Central memory CD8-positive, alpha-beta T cell (primary cell): ENCODE results near the gene PCBP3.
"Not testable (repeated sequence)": the region's sequence is repeated elsewhere in the genome, so short reads cannot be mapped to it uniquely, and the experiment has no call there.

Experiments
- ATAC-seq: fragments of 150-1000 bp; cut with Tn5 transposase; replicated peaks from 2 replicates; pipeline ENCODE4 v1.10.0; 2022; ENCODE audit warnings: mild to moderate bottlenecking, moderate FRiP score, moderate number of reproducible peaks; ENCODE audit not compliant: poor library complexity, severe bottlenecking; ENCODE audit errors: extremely low read depth
- DNase-seq, 2 donors: peaks; one replicate each; pipeline ENCODE4 v3.0.0; 2021; ENCODE audit warnings: low spot score in 2 of 2
- H3K27ac Mint-ChIP-seq: one replicate; pipeline ENCODE4 v1.8.0; 2022; ENCODE audit warnings: low read depth, mild to moderate bottlenecking, moderate library complexity, mixed read lengths
- H3K27me3 Mint-ChIP-seq: one replicate; pipeline ENCODE4 v1.8.0; 2022; ENCODE audit warnings: mixed read lengths
- H3K36me3 Mint-ChIP-seq: one replicate; pipeline ENCODE4 v1.8.0; 2022; ENCODE audit warnings: mild to moderate bottlenecking, moderate library complexity, mixed read lengths; ENCODE audit not compliant: insufficient read depth
- H3K4me1 Mint-ChIP-seq: one replicate; pipeline ENCODE4 v1.8.0; 2022; ENCODE audit warnings: mixed read lengths
- H3K4me3 Mint-ChIP-seq: one replicate; pipeline ENCODE4 v1.8.0; 2022; ENCODE audit warnings: mild to moderate bottlenecking, moderate library complexity, mixed read lengths
- H3K9me3 Mint-ChIP-seq: one replicate; pipeline ENCODE4 v1.8.0; 2022; ENCODE audit warnings: mixed read lengths

Gene PCBP3

DNA sequence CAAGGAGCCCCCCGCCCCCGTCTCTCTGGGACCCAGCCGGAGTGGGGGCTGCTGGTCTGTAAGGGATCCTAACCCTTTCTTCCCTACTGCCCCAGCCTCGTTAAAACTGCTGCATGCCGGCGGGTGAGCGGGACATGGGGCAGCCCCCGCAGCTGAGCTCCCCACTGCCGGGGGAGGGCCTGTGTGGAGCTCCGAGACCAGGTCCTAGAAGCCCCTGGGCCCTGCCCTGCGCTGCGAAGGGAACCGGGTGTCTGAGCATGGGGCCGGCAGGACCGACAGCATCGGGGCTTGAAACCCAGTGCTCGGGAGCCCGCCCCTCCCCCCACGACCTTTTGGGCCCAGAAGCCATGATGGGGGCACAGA lies 328.8 kb downstream of the PCBP3 start:
- DNase-seq (no peak), ATAC-seq (no peak)
- H3K9me3 Mint-ChIP-seq: no peaks in the 10 kb centered on the region
- H3K36me3 Mint-ChIP-seq: peaks cover 8% of the 10 kb centered on the region
- H3K4me1 Mint-ChIP-seq: peaks cover 16% of the 10 kb centered on the region
- peaks cover 22% of the 10 kb centered on the region for H3K27me3 Mint-ChIP-seq
- H3K4me3 Mint-ChIP-seq: no peak overlapping the region
- H3K27ac Mint-ChIP-seq: no peak overlapping the region

GRCh38 chr21:45972716-45973474 lies 329.4 kb downstream of the PCBP3 start:
- no peak for DNase-seq
- peak overlapping the region; percentile 81 for H3K4me3 Mint-ChIP-seq
- no peak for ATAC-seq
- no peaks in the 10 kb centered on the region for H3K9me3 Mint-ChIP-seq
- peaks cover 8% of the 10 kb centered on the region for H3K36me3 Mint-ChIP-seq
- H3K4me1 Mint-ChIP-seq: peaks cover 16% of the 10 kb centered on the region
- peaks cover 19% of the 10 kb centered on the region for H3K27me3 Mint-ChIP-seq
- H3K27ac Mint-ChIP-seq: peak overlapping the region; percentile 76

DNA sequence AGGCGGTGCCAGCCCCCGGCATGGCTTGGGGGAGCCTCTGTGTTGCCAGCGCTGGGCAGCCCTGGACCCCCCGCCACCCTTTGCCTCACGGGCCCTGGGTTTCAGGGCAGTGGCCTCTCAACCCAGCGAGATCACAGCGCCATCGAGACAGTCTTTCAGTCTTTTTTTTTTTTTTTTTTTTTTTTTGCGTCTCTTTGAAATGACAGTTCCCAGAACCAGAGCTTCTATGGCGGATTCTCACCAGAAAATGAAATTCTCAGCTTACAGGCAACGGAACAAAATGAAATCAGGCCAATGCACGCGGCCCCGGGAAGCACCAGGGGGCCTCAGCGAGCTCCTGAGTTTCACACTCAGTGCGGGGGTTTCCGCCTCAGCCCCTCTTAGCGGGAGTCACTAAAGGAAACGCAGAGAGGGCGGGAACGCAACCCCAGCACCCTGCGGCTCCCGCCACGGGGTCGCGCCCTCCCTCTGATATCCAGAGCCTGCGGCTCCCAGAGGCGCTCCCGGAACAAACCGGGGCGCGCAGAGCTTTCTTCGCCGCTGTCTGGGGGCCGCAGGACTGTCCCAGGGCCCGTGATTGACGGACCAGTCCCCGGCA lies 330.0 kb downstream of the PCBP3 start:
- DNase-seq (peak; percentile 55 to 70), ATAC-seq (peak; percentile 76)
- peak overlapping the region; percentile 76 for H3K27ac Mint-ChIP-seq
- H3K36me3 Mint-ChIP-seq: peaks cover 8% of the 10 kb centered on the region
- peaks cover 19% of the 10 kb centered on the region for H3K27me3 Mint-ChIP-seq
- peaks cover 16% of the 10 kb centered on the region for H3K4me1 Mint-ChIP-seq
- peak overlapping the region; percentile 81 for H3K4me3 Mint-ChIP-seq
- no peaks in the 10 kb centered on the region for H3K9me3 Mint-ChIP-seq

DNA sequence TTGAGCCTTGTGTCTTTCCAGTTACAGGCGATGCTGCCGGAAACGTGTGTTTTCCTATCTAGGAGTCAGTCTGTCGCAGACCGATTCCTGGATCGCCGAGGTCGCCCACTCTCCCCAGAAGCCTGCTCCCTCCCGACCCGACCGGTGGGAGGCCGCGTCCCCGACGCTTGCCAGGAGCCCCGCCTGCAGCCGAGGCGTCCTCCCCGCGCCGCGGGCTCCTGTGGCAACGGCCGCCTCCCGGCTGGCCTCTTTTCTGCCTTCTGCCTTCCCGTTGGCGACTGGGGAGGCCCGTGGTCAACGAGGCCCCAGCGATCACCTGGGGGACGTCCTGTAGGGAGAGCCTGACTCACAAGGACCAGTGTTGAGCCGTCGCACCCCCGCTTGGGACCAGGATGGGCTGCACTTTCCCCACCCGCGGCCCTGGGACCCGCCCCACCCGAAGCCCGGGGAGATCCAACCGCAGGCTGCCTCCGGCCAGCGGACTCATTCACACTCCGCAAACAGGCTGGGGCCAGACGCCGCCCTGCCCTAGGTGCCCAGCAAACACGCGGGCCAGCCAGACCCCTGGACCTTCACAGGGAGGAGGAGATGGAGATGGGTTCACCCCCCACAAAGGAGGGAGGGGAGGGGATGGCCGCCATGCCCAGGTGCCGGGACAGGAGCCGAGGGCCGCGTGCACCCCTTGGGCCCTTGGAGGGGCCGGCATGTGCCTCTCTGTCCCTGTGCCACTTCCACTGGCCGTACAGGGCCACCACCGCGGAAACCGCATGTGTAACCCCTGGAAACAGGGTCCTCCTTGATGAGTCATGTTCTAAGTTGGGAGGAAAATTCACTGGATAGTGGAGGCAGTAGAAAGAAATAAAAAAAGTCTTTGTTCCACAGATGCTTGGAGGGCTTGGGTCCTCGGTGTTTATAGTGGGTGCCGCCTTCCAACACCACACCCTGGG lies 330.8 kb downstream of the PCBP3 start:
- H3K9me3 Mint-ChIP-seq: no peaks in the 10 kb centered on the region
- H3K36me3 Mint-ChIP-seq: peaks cover 8% of the 10 kb centered on the region
- H3K27me3 Mint-ChIP-seq: peaks cover 19% of the 10 kb centered on the region
- H3K4me3 Mint-ChIP-seq: peak overlapping the region; percentile 81
- peak; percentile 33 for ATAC-seq
- peak overlapping the region; percentile 92 for H3K27ac Mint-ChIP-seq
- DNase-seq: no peak
- H3K4me1 Mint-ChIP-seq: peaks cover 16% of the 10 kb centered on the region

DNA sequence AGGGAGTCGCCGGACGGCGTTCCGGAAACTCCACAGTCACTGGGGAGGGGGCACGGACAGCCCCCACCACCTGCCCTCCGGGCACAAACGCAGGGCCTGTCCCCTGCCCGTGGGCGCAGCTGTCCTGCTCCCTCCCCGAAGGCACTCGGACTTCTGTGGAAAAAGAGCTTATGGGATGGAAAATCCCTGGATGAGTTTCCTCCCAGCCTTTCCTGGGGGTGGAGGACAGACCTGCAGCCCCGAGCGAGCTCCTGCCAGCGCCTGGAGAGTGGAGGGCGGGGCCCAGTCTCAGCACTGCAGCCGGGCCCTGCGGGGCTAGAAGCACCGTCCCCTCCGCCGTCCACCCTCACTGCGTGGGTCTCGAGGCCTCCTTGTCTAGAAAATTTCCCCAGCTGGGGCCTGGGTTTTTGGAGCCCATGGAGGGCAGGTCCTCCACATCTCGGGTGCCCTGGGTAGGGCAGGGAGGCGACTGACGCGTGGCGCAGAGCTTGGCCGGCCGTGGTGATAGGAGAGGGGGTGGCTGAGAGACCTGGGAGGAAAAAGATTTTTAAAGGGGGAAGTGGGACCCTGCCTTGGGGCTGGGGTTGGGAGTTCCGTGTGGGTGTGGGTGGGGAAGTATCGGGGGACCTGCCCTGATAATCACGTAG lies 331.6 kb downstream of the PCBP3 start:
- DNase-seq (no peak), ATAC-seq (no peak)
- H3K9me3 Mint-ChIP-seq: no peaks in the 10 kb centered on the region
- H3K27me3 Mint-ChIP-seq: peaks cover 19% of the 10 kb centered on the region
- H3K27ac Mint-ChIP-seq: peak overlapping the region; percentile 92
- H3K36me3 Mint-ChIP-seq: peaks cover 8% of the 10 kb centered on the region
- peaks cover 16% of the 10 kb centered on the region for H3K4me1 Mint-ChIP-seq
- H3K4me3 Mint-ChIP-seq: peak overlapping the region; percentile 81

- not testable (repeated sequence) for H3K36me3 Mint-ChIP-seq, ATAC-seq, DNase-seq, H3K9me3 Mint-ChIP-seq
- peaks cover 16% of the 10 kb centered on the region for H3K4me1 Mint-ChIP-seq
- peak overlapping the region; percentile 81 for H3K4me3 Mint-ChIP-seq
- H3K27ac Mint-ChIP-seq: peak overlapping the region; percentile 92
- H3K27me3 Mint-ChIP-seq: peaks cover 19% of the 10 kb centered on the region
These were observed 332.3 kb downstream of the PCBP3 start for GRCh38 chr21:45975667-45976409.

- Mint-ChIP-seq H3K27ac (no peak overlapping the region), H3K4me1 (peaks cover 16% of the 10 kb centered on the region), H3K4me3 (no peak overlapping the region), H3K27me3 (peaks cover 19% of the 10 kb centered on the region), H3K9me3 (no peaks in the 10 kb centered on the region), H3K36me3 (peaks cover 8% of the 10 kb centered on the region)
- ATAC-seq (no peak), DNase-seq (no peak)
These were observed 333.3 kb downstream of the PCBP3 start for GRCh38 chr21:45976701-45977311.

- H3K4me3 Mint-ChIP-seq: no peak overlapping the region
- peaks cover 19% of the 10 kb centered on the region for H3K27me3 Mint-ChIP-seq
- H3K4me1 Mint-ChIP-seq: peaks cover 16% of the 10 kb centered on the region
These were observed 333.9 kb downstream of the PCBP3 start for GRCh38 chr21:45977396-45977795.

DNA sequence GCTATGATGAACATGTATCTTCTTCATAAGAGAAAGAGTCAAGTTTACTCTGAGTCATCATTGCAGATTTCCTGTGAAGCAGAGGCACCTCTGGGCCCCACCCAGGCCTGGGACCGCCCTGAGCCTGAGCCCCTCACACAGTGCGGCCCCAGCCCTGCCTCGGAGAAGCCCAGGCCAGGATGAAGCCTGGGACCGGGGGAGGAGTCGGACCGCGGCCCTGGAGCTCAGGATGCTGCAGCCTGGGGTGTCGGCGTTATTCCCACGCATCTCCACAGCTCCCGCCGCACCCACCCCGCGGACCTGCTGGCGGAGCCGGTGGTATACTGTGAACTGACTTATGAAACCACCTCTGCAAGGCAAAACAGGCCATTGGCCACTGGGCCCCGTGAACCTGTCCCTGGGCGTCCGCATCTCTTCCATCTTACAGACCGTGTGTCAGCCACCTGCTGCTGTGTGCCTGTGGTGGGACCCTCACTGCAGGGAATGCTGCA lies 335.7 kb downstream of the PCBP3 start:
- ATAC-seq: no peak
- H3K27me3 Mint-ChIP-seq: peaks cover 19% of the 10 kb centered on the region
- no peak for DNase-seq
- H3K4me3 Mint-ChIP-seq: no peak overlapping the region
- H3K9me3 Mint-ChIP-seq: no peaks in the 10 kb centered on the region
- peaks cover 4% of the 10 kb centered on the region for H3K36me3 Mint-ChIP-seq
- H3K4me1 Mint-ChIP-seq: peaks cover 10% of the 10 kb centered on the region
- no peak overlapping the region for H3K27ac Mint-ChIP-seq

More at GRCh38 chr21:45977396-45977795, 333.9 kb downstream of the PCBP3 start:
- ATAC-seq (no peak), DNase-seq (no peak)
- H3K36me3 Mint-ChIP-seq: peaks cover 8% of the 10 kb centered on the region
- no peak overlapping the region for H3K27ac Mint-ChIP-seq
- no peaks in the 10 kb centered on the region for H3K9me3 Mint-ChIP-seq

DNA sequence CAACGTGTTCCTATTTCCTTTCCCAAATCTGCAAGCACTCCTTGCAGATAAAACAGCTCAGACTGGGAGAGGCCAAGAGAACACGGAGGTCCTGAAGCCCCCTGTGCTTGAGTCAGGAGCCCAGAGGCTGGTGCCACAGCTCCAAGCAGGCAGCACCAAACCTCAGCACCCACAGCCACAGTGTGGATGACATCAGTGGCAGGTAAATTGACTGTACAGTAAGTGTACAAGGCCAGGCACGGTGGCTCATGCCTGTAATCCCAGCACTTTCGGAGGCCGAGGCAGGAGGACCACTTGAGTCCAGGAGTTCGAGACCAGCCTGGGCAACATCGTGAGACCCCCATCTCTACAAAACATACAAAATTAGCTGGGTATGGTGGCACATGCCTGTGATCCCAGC lies 336.1 kb downstream of the PCBP3 start:
- H3K4me1 Mint-ChIP-seq: peaks cover 15% of the 10 kb centered on the region
- peaks cover 17% of the 10 kb centered on the region for H3K27me3 Mint-ChIP-seq
- ATAC-seq: no peak
- peaks cover 4% of the 10 kb centered on the region for H3K9me3 Mint-ChIP-seq
- H3K4me3 Mint-ChIP-seq: no peak overlapping the region
- peaks cover 3% of the 10 kb centered on the region for H3K36me3 Mint-ChIP-seq
- DNase-seq: no peak
- no peak overlapping the region for H3K27ac Mint-ChIP-seq

GRCh38 chr21:45980271-45980670 lies 336.7 kb downstream of the PCBP3 start:
- no peak for DNase-seq
- H3K9me3 Mint-ChIP-seq: peaks cover 6% of the 10 kb centered on the region
- H3K4me1 Mint-ChIP-seq: peaks cover 15% of the 10 kb centered on the region
- H3K27ac Mint-ChIP-seq: no peak overlapping the region
- H3K27me3 Mint-ChIP-seq: peaks cover 10% of the 10 kb centered on the region
- ATAC-seq: no peak
- H3K36me3 Mint-ChIP-seq: peaks cover 5% of the 10 kb centered on the region
- no peak overlapping the region for H3K4me3 Mint-ChIP-seq
